Left renal pelvis (tissue), 4 donors: ENCODE data around the gene STK38L. TPM values are rescaled to one million over a fixed set of nuclear protein-coding genes. Genes with fewer than 3 reads are reported as not detected.

Experiments
- DNase-seq, 4 donors: peaks; one replicate each; pipeline ENCODE4 v3.0.0-alpha.2; 2013; ENCODE audit warnings: low read depth in 4 of 4, low spot score in 3 of 4
- polyA plus RNA-seq, 4 donors: library from polyadenylated mRNA; unstranded; fragments of 120-200 nt; gene quantifications; one replicate each; pipeline ENCODE4 v1.2.1, GENCODE V29; 2013; ENCODE audit not compliant: insufficient read length in 4 of 4

STK38L gene
- polyA plus RNA-seq, 4 donors, result 30.7 to 59.7 (median 40.7) TPM

DNA sequence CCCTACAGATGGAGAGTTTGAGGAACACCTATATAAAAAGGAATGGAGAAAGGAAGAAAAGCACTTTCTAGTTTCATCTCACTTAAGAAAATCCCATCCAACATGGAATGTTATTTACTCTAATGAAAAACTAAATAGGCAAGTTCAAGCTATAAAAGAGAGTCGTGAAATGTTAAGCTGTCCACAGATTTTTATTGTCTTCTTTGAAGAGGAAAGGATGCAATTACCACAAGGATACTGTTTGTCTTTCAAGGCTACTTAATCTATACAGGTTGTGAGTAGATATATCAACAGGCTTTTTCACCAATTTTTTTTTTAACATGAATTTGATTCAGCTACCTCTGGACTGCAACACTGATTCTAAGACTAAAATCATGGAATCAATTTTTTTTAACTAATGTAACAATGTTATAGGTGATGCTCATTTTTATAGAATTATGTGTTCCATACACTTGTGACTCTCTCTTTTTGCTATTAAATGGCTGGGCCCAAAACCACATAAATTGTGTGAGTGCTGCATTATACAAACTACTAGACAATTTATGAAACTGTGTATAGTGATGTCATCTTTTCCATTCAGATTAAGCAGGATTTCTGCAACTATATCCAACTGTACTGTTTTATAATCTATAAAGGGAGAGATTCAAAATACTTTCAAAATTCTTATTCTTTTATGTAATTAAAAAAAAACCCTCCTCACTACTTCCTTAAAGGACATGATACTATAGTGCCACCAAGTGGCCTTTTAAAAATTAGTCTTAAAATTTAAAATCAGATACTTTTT, 61.8 kb downstream of the STK38L start:
- DNase-seq, result no peak

DNA sequence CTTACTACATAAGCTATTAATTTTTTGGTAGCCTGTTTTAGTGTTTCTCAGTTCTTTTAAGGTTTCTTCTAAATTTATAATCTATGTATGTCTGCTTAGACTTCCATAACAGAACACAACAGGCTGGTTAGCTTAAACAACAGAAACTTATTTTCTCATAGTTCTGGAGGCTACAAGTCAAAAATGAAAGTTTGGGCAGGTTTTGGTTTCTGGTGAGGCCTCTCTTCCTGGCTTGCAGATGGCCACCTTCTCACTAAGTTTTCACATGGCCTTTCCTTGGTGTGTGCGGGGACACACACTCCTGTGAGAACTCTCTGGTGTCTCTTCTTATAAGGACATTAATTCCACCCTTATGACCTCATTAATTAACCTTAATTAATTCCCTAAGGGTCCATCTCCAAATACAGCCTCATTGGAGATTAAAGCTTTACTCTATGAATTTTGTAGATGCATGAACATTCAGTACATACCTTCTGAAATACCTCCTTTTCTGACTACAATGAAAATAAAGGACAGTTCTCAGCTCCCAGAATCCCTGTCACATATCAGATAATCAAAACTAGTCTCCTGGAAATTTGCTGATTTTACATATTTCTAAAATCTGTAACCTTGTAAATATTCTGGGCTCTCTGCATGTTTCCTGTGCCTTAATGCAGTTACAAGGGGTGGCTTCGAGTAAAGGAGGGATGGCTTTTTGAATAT, 65.4 kb downstream of the STK38L start:
- DNase-seq, result no peak

DNA sequence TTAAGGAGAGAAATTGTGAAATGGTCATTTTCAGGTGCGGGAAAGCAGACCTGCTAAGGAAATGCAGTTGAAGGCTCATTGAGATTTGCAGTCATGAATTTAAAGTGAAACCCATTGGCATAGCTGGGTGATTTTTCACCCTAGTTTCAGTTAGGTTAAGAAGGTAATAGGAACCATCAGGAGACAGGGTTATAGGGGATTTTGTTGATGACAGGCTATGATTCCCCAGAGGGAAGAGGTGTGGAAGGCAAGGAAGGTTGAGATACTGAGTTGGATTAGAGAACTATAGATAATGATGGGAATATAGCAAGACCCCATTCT, 65.9 kb downstream of the STK38L start:
- DNase-seq, result no peak

DNA sequence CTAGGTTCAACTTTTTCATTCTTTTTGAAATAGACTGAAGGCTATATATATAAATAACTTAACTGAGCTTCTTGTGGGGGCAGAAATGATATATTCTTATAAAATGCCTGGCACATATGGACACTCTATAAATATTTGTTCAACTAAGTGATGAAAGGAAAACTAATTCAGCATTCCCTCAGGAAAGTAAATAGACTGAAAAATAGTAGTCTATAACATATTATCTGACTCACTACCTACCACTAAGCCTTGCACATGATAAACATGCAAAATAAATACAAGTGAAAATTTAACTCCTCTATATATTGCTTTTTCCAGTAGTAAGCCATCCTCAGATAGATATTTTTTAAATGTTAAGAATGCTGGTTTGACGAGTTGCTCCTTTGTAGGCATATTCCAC, 72.9 kb downstream of the STK38L start:
- no peak for DNase-seq

DNA sequence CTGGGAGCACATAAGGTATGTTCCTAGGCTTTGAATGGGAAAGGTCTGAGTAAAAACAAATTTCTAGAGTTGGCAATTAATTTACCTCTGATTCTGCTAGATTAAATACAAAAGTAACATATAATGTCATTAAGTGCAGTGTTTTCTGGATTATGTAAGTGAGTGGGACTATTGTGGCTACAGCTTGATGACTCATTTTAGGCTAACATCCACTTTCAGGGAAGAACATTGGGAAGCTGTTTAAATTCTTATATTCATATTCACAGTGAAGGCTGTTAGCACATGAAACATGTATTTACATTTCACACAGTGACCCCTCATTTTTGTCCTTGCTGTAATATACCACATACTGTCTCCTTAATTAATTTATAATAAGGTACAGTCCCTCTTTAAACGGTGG, 75.3 kb downstream of the STK38L start:
- no peak for DNase-seq

DNA sequence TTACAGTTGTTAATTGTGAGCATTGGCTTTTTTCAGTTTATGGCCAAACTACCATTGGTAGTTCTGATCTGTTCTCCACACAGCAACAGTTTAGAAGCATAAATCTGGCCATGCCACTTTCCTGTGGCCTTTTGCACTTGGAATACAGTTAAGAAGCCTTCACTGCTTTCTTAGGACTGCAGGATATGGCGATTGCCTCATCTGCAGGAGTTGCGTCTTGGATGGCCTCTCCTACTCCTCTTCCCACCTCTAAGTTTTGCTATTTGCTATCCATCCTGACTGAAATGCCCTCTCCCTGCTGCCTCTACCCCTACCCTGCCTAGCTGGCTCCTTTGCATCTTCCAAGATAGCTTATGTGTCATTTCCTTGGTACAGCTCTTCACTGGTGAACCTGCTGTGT, 75.8 kb downstream of the STK38L start:
- no peak for DNase-seq

DNA sequence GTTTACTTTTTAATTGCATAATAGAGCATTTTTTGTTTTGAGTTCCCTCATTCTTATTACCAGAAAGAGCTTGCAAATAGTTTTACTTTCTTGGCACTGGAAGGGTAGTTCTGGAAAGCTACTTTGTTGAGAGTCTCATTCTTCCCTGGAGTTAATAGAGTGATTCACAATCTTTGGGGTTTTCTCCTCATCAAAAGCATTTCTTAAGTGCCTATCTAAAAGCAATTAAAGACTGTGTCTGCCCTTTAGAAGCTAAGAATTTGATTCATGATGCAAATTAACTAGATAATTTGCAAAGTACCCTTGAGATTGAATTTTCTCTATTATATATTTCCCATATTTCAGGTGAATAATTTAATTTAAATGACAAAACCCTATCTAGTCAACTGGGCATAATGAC, 80.4 kb downstream of the STK38L start:
- no peak for DNase-seq

DNA sequence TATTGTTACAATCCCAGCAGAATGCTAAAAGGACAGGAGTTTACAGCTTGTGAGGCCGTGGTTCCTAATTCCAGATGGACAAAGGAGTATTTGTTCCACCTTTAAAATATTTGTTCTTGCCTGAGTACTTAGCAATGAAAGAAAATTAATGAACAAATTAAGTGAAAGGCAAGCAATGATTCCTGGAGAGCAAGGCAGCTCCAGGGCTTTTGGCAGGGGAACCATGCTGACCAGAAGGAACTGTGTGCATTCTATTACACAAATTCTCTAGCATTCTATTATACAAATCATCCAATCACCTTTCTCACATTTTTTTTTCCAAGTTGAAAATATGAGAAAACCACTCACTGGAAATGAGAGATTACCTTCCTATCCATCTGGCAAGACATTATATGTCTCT, 86.8 kb downstream of the STK38L start:
- no peak for DNase-seq

DNA sequence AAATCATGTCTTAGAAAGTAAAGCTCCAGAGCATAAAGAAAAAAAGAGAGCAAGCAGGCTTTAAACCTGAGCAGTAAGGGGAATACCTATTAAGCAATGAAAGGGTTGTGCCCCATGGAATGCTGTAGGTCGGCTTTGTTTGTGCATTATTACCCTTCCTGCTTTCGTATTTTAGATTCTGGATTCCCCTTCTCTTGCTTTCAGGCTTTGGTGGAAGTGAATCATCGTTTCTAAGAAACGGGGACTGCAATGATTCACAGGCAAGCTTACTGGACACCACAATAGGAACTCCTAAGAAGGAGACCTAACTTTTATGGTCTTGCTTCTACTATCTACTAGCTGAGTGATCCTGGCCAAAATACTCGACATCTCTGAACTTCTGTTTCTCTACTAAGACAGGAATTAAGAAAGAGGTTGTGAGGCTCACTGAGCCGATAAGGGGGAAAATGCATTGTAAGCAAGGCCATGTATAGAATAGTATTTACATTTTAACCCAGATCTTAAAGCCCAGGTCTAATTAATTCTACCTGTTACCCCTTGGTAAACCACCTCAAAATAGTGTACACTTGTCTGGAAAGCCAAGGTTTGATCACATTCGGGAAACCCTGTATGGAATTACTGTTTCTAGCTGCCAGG, 87.3 kb downstream of the STK38L start:
- DNase-seq, result no peak

DNA sequence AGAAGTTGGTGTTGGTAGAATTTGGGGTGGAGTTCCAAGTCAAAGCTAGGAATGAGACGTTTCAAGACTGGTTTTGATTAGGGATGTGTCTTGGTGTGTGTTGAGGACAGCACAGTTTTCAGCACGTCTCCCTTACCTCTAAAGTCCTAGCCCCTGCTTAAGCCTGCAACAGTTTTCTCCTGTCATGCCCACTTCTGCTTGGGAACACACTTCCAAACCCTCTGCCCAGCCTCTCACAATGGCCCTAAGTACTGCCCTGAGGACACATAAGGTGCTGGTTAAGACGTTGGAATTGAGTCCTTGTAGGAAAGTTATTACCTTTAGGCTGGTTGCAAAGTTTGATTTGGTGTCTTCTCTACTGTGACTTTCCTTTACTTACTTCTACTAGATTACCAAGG, 87.8 kb downstream of the STK38L start:
- DNase-seq, result no peak

DNA sequence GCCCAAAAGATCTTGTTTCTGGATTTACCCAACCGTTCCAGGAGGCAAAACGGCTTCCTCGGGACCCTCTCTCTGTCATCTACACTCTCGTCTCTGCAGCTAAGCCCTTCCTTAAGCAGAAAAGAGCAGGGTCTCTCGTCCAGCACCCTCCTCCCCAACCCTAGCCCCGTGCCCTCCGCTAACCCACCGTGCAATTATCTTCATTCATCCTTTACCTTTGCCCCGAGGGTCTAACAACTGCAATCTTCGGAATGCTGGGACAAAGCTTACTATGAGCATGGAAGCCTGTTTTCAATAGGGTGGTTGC, 88.3 kb downstream of the STK38L start:
- no peak for DNase-seq

DNA sequence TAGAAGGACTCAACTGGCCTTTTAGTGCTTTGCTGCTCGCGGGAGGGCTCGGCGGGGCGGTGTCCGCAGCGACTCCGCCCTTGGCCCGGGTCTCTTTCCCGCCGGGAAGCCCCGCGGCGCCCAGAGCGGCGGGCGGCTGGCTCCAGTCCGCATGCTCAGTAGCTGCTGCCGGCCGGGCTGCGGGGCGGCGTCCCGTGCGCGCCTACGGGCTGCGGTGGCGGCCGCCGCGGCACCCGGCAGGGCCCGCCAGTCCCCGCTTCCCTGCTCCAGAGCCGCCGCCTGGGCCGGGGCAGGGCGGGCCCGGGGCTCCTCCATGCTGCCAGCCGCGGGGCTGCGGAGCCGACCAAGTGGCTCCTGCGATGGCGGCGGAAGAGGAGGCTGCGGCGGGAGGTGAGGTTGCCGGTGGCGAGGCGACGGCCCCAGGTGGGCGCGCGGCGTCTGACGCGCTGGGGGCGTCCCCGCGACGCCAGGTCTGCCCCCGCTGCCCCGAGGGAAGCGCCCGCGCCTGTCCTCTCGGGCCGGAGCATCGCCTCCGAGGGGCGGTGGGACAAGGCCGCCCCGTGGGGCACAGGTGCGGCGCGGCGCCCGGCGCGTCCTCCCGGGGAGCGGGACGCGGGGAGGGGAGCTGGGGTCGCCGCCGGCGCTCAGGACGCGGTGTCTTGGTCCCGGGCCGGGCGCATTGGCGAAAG, 88.8 kb downstream of the STK38L start, which contains the start of gene BMAL2:
Gene BMAL2, plus strand, starts transcription at position 123 of the 689 bp plus-strand sequence. Its CDS starts 237 bp downstream, at position 360.
- no peak for DNase-seq

DNA sequence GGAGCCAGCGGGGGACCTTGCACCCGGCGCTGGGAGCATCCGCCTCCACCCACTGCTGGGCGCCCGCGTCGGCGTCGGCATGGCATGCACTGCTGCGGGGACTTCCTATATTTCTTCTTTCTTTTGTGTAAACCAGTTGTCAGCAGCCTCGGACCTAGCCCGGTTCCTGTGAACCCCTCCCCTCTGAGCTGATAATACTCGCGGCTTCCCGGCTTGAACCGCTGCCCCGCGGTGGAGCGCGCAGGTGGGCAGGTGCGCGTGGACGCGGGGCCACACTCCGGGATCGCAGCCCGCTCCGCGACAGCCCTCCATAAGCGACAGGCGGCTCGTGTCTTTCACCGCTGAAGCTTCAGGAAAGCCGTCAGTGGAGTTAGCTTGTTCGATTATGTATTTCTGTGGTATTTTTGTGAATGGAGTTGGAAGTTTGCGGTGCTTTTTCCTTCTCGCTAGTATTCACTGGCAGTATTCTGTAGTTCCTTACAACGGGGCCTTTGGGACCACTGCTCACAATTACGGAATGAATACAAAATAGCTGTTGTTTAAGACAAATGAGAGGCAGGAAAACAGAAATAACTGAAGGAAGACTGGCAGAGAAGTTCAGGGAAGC, 89.4 kb downstream of the STK38L start:
- no peak for DNase-seq

DNA sequence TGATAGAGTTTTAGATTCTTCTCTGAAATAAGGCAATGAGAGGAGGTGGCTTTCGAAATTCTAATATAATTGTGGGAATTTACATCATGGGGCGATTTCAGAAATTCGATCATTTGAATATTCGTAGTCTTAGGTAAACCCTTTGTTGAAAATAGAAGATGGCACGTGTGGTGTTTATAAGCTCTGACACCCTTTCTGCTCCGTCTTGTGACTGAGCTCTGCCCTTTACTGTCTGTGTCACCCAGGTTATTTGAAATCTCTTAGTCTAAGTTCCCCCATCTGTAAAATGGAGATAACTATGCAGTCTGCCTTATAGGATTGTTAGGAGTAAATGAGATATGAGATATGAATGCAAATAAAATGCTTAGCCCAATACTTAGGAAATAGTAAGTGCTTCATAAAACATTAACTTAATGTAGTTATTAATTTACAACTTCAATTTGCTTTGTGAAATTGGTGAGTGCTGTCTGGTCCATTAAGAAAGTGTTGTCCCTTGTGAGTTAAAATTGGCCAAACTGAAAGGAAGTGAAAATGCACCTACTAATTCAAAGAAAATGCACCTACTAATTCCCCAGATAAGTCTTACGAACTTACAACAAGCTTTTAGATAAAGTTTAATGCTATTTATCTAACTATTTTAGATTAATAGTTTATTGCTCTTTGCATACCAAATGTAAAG, 90.1 kb downstream of the STK38L start:
- DNase-seq, result no peak

DNA sequence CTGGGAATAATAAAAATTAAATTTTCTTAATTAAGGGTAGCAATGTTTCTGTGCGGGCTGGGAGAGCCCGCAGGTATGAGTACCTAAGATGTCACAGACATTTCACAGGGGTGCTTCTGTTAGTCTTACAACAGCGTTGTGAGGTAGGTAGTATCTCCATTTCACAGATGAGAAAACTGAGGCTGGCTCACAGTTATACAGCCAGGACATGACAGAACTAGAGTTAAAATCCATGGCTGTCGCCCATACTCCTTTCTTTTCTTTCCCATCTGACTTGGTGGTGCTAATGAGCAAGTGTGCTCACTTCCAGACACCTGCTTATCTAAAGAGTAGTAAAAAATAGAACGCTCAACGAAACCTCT, 90.6 kb downstream of the STK38L start:
- DNase-seq, result no peak

DNA sequence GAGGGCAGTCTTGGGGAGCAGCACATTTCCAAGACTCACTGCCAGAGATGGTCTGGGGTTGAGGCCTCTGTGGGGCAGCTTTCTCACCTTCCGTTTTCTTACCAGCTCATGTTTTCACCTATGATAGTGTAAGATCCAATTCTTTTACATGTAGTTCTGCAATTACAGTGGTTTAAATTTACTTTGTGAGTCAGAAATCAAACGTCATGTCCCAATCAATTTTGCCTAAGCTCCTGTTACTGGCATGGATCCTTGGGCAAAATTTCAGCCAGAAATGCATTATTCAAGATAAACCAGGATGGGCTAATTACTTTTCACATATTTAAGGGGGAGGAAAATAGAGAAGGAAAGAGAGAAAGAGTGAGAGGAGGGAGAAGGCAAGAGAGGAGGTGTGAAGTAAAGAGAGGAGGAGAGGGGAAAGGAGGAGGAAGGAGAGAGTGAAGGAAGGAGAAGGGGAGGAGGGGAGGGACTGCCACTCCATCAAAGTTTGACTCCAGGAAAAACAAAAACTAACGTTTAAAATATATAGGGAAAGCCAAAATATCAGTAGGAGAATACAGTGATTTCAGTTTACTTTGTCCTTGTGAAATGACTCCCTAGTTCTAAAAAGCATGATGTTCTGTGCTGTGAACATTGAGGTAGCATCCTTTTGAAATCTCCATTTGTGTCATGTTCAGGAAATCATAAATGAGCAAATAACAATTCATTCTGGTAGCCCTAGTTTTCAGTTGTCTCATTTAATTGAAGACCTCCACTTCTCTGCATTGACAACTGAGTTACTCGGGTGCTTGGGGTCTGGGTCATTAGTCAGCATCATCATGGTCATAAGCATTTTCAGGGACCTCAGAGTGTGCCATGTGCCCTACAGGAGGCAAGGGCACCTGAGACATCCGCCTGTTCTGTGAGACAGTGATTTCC, 91.5 kb downstream of the STK38L start:
- DNase-seq, result no peak

DNA sequence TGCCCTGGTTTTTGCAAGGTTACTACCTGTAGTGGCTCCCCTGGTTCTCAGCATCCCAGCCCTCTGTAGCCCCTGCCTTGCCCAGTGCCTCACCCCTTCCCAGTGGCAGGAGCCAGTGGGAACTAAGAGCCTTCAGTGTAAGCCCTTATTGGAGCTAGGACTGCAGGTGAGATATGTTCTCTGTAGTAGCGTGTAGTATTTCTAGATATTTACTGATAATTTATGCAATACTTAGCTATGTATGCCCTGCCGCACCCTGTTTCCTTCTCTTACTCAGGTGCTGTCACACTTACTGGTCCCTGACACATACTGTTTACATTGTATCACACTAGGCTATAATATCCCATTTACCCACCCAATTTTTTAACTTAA, 92.2 kb downstream of the STK38L start:
- DNase-seq, result no peak

DNA sequence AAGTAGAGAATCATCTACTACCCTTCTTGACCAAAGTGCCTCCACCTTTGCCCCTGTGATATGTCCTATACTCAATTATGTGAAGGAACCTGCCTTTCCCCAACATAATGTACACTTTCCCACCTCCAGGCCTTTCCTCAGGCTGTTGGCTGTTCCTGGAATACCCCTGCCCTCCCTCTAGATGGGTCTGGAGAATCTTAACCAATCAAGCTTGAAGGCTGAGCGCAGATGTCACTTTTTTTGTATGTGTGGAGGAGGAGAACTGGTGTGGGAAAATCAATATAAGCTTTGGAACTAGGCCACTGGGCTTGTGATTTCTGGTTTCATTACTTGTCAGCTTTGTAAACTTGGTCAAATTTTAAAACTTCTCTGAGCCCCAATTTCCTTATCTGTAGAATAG, 93.3 kb downstream of the STK38L start:
- no peak for DNase-seq

DNA sequence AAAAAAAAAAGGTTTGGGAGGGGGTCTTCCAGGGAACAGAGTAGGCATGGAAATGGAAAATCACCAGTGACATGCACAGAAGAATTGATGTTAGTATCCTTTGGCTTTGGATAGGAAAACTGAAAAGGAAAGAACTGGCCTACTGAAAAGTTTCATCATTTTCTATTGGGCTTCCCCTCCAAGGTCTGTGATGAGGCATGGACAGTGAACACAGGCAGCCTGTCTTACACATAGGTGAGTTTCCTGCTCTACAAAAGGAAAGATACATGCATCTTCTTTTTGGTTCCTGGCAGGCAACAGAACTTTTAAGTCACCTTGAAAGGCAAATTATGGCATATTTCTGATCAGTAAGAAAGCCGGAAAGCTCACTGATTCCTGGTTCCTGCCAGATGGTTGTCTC, 94.4 kb downstream of the STK38L start:
- DNase-seq, result no peak

DNA sequence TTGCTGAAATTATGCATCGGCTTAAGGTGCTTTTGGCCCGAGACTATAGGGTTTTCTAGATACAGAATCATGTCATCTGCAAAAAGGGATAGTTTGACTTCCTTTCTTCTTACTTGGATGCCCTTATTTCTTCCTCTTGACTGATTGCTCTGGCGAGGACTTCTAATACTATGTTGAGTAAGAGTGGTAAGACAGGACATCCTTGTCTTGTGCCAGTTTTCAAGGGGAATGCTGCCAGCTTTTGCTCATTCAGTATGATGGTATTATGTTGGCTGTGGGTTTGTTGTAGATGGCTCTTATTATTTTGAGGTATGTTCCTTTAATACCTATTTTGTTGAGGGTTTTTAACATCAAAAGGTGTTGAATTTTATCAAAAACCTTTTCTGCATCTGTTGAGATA, 96.9 kb downstream of the STK38L start:
- no peak for DNase-seq
